Vagina (tissue), 2 donors: Measurements from ENCODE around the gene SLC25A48. TPM values are rescaled to one million over a fixed set of nuclear protein-coding genes. Genes with fewer than 3 reads are reported as not detected.

Experiments used
- DNase-seq, 2 donors: peaks; one replicate each; pipeline ENCODE4 v3.0.0-alpha.2; 2017; ENCODE audit errors: extremely low spot score in 2 of 2
- H3K27ac ChIP-seq: fragments of 200-600 bp; sonication (generic); one replicate; pipeline ENCODE4 v1.5.1; 2019
- H3K27me3 ChIP-seq: fragments of 200-600 bp; sonication (generic); one replicate; pipeline ENCODE4 v1.5.1; 2019
- H3K36me3 ChIP-seq, 2 donors: fragments of 200-600 bp; sonication (generic); one replicate each; pipeline ENCODE4 v1.5.1; 2017 to 2019
- H3K4me1 ChIP-seq: fragments of 200-600 bp; sonication (generic); one replicate; pipeline ENCODE4 v1.5.1; 2019
- H3K4me3 ChIP-seq, 2 donors: fragments of 200-600 bp; sonication (generic); 1 replicate in 1 of 2; 2 replicates in 1 of 2; pipeline ENCODE4 v1.5.1; 2016 to 2019
- H3K9me3 ChIP-seq: fragments of 200-600 bp; sonication (generic); one replicate; pipeline ENCODE4 v1.5.1; 2019
- POLR2A ChIP-seq, 2 donors: fragments of 450-650 bp; IDR thresholded peaks; one replicate each; pipeline ENCODE4 v1.6.1; 2017; ENCODE audit warnings: antibody characterized with exemption in 2 of 2, mild to moderate bottlenecking in 2 of 2, moderate library complexity in 2 of 2
- POLR2AphosphoS5 ChIP-seq, 2 donors: sonication (generic); formaldehyde crosslinking; IDR thresholded peaks; one replicate each; pipeline ENCODE4 v1.9.0; 2017; ENCODE audit warnings: antibody characterized with exemption in 2 of 2, mild to moderate bottlenecking in 2 of 2, low read depth in 1 of 2; ENCODE audit not compliant: insufficient read depth in 1 of 2
- intact Hi-C: fragments of 100-400 bp; cut with DNase I; formaldehyde crosslinking; loops from one replicate; pipeline ENCODE4 v1.15.1; 2023
- total RNA-seq: library from RNA; depleted of rRNA; stranded (reverse); fragments of >200 nt; gene quantifications from one replicate; pipeline ENCODE4 v1.2.3, GENCODE V29; 2016
- TF ChIP-seq, protein P1 (sequence below), 3 experiments: fragments of 450-650 bp in 2 of 3; fragments of 200-600 bp in 1 of 3; sonication (generic) in 1 of 3; IDR thresholded peaks; one replicate each; pipeline ENCODE4 v1.5.1; 2017 to 2019; ENCODE audit warnings: antibody characterized with exemption in 3 of 3, mild to moderate bottlenecking in 2 of 3, moderate library complexity in 2 of 3

Gene SLC25A48
- total RNA-seq, 1 donor from 2014 or later, result 0.49 TPM

DNA sequence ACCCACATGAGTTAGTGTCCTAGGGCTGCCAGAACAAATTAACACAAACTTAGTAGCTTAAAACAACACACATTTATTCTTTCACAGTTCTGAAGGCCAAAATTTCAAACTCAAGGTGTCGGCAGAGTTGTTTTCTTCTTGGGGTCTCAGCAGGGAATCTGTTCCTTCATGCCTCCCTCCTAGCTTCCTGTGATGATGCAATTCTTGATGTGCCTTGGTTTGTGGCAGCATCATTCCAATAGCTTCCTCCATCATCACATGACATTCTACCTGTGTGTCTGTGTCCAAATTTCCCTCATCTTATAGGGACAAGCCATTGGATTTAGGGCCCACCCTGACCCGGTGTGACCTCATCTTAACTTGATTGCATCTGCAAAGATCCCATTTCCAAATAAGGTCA lies 12.2 kb upstream of the SLC25A48 start:
- Histone ChIP-seq H3K9me3 (no peaks in the 10 kb centered on the region), H3K36me3 (no peaks in the 10 kb centered on the region), H3K27ac (no peak overlapping the region), H3K27me3 (no peaks in the 10 kb centered on the region), H3K4me3 (no peak overlapping the region), H3K4me1 (no peaks in the 10 kb centered on the region)
- TF ChIP-seq POLR2A (IDR thresholded peaks at IDR 0.05), result no peak
- TF ChIP-seq, protein P1, sequence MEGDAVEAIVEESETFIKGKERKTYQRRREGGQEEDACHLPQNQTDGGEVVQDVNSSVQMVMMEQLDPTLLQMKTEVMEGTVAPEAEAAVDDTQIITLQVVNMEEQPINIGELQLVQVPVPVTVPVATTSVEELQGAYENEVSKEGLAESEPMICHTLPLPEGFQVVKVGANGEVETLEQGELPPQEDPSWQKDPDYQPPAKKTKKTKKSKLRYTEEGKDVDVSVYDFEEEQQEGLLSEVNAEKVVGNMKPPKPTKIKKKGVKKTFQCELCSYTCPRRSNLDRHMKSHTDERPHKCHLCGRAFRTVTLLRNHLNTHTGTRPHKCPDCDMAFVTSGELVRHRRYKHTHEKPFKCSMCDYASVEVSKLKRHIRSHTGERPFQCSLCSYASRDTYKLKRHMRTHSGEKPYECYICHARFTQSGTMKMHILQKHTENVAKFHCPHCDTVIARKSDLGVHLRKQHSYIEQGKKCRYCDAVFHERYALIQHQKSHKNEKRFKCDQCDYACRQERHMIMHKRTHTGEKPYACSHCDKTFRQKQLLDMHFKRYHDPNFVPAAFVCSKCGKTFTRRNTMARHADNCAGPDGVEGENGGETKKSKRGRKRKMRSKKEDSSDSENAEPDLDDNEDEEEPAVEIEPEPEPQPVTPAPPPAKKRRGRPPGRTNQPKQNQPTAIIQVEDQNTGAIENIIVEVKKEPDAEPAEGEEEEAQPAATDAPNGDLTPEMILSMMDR (IDR thresholded peaks at IDR 0.05), result no peak
- TF ChIP-seq POLR2AphosphoS5 (IDR thresholded peaks at IDR 0.05; ENCODE audit: insufficient read depth in 1 of 2, low read depth in 1 of 2), result no peak
- DNase-seq, result no peak
- intact Hi-C loops, result no loop called here

DNA sequence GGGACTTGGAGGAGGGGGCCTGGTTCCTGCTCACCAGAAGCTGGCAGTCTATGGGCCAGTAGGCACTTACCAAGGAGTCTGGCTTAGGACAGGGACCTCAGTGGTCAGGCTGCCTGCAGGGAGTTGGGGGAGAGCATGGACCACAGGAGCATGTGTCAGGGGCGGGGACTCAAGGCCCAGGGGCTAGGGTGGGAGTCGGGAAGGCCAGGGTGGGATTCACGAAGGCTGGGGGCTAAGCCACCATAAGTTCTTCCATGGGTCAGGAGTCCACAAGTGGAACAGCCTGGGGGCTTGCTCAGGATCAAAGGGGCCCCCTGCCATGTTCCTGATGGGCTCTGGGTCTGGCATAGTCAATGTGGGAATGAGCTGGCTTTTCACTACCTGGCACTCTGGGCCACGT lies 11.5 kb upstream of the SLC25A48 start:
- intact Hi-C loops, result no loop called here

DNA sequence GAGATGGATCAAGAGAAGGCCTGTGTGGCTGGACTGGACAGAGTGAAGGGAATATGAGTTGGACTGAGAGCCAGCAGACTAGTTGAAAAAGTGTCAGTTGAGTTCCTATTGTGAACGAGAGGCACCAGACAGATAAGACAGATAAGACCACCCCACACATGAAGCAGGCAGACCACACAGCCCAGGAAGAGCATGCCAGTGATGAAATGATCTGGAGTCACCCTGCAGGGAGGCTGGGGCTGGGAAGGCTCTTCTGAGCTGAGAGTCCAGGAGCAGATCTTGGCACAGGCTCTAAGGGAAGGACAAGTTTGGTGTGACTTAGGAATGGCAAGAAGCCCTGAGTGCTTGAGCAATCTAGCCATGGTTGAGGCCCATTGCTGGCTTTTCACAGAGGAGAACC lies 10.6 kb upstream of the SLC25A48 start:
- TF ChIP-seq, protein P1 (IDR thresholded peaks at IDR 0.05), result no peak
- no peak for TF ChIP-seq POLR2AphosphoS5 (IDR thresholded peaks at IDR 0.05; ENCODE audit: insufficient read depth in 1 of 2, low read depth in 1 of 2)
- TF ChIP-seq POLR2A (IDR thresholded peaks at IDR 0.05), result no peak
- H3K36me3 ChIP-seq, result no peaks in the 10 kb centered on the region
- intact Hi-C loops, result no loop called here
- DNase-seq, result peak; percentile 67 to 77
- no peak overlapping the region for H3K4me3 ChIP-seq
- no peaks in the 10 kb centered on the region for H3K4me1 ChIP-seq
- H3K27ac ChIP-seq, result no peak overlapping the region
- no peaks in the 10 kb centered on the region for H3K27me3 ChIP-seq
- H3K9me3 ChIP-seq, result no peaks in the 10 kb centered on the region

More for the DNA sequence above, 11.5 kb upstream of the SLC25A48 start:
- no peak overlapping the region for H3K4me3 ChIP-seq
- H3K4me1 ChIP-seq, result no peaks in the 10 kb centered on the region
- H3K27ac ChIP-seq, result no peak overlapping the region
- DNase-seq, result peak in 1 of 2 donors; percentile 78
- H3K27me3 ChIP-seq, result no peaks in the 10 kb centered on the region
- no peaks in the 10 kb centered on the region for H3K36me3 ChIP-seq
- H3K9me3 ChIP-seq, result no peaks in the 10 kb centered on the region
- no peak for TF ChIP-seq POLR2A (IDR thresholded peaks at IDR 0.05)
- no peak for TF ChIP-seq POLR2AphosphoS5 (IDR thresholded peaks at IDR 0.05; ENCODE audit: insufficient read depth in 1 of 2, low read depth in 1 of 2)
- TF ChIP-seq, protein P1 (IDR thresholded peaks at IDR 0.05), result no peak

DNA sequence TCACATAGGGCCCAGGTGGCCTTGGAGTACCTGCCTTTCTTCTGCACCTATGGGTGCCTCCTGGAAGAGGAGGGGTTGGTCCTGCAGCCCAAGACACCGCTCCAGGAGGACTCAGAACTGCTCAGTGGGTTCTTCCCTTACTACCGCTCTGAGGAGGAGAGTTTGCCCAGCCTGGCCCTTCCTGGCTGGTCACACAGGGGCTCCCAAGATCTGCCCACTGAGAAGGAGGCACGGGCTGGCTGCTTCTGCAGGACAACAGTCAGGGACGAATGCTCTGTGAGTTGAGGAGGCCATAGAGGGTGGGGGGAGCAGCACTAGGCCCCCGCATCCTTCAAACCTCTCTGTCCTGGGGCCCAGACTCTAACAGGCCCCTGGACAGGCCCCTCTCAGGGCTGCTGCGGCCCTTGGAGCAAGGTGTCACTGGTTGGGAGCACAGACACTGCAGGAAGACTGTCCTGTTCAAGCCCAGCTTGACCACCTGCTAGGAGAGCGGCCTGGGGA lies 9.9 kb upstream of the SLC25A48 start:
- Histone ChIP-seq H3K9me3 (no peaks in the 10 kb centered on the region), H3K36me3 (no peaks in the 10 kb centered on the region), H3K27me3 (no peaks in the 10 kb centered on the region), H3K4me1 (no peaks in the 10 kb centered on the region), H3K27ac (no peak overlapping the region), H3K4me3 (no peak overlapping the region)
- TF ChIP-seq POLR2A (IDR thresholded peaks at IDR 0.05), result no peak
- TF ChIP-seq, protein P1 (IDR thresholded peaks at IDR 0.05), result no peak
- TF ChIP-seq POLR2AphosphoS5 (IDR thresholded peaks at IDR 0.05; ENCODE audit: insufficient read depth in 1 of 2, low read depth in 1 of 2), result no peak
- DNase-seq, result peak; percentile 79 to 81
- intact Hi-C loops, result no loop called here

DNA sequence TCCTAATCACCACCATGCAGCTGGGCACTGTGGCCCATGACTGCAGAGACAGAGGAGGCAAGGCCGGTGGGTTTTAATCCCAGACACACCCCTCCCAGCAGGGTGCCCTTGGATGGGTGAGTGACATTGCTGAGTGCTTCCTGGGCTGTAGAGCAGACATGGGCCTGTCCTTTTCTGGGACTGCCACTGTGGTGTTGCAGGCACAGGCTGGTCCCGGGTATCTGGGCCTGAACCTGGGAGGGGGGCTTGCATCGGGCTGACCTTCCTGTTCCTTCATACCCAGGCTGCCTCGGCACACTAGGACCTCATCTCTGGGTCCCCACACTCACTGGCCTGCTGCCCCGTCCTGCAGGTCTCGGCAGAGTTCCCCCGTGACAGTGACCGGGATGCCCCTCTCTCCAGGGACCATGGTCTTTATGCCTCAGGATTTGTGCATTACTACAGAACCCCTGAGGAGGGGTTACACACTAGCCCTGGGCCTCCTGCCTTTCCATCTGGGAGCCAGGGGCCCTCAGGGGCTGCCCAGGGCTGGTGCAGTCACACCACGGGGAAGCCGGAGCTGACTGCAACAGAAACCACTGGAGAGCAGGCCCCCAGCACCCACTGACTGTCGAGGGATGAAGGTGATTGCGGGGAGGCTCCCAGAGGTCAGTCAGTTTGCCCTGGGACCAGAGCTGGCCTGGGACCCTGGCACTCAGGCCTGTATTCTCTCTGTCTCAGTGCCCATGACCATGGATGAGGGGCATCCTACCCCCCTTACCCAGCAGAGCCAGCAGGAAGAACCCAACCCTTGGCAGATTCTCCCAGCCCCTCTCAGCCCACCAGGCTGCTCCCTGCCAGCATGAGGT lies 8.9 kb upstream of the SLC25A48 start:
- peak; percentile 77 to 84 for DNase-seq
- intact Hi-C loops, result no loop called here
- H3K36me3 ChIP-seq, result no peaks in the 10 kb centered on the region
- H3K4me3 ChIP-seq, result no peak overlapping the region
- H3K27ac ChIP-seq, result no peak overlapping the region
- no peaks in the 10 kb centered on the region for H3K4me1 ChIP-seq
- H3K9me3 ChIP-seq, result no peaks in the 10 kb centered on the region
- H3K27me3 ChIP-seq, result no peaks in the 10 kb centered on the region
- TF ChIP-seq POLR2A (IDR thresholded peaks at IDR 0.05) (no peak), POLR2AphosphoS5 (IDR thresholded peaks at IDR 0.05; ENCODE audit: insufficient read depth in 1 of 2, low read depth in 1 of 2) (no peak)
- TF ChIP-seq, protein P1 (IDR thresholded peaks at IDR 0.05), result no peak
